GM21717 (cell line): ENCODE measurements around the gene TSSC4.

Experiments
- ATAC-seq: cut with Tn5 transposase; IDR thresholded peaks from one replicate; pipeline ENCODE4 v1.9.1; 2021; ENCODE audit warnings: mild to moderate bottlenecking, moderate library complexity; ENCODE audit not compliant: unreplicated experiment

Gene TSSC4

GRCh38 chr11:2446590-2447252 lies 46.2 kb downstream of the TSSC4 start:
- no peak for ATAC-seq

DNA sequence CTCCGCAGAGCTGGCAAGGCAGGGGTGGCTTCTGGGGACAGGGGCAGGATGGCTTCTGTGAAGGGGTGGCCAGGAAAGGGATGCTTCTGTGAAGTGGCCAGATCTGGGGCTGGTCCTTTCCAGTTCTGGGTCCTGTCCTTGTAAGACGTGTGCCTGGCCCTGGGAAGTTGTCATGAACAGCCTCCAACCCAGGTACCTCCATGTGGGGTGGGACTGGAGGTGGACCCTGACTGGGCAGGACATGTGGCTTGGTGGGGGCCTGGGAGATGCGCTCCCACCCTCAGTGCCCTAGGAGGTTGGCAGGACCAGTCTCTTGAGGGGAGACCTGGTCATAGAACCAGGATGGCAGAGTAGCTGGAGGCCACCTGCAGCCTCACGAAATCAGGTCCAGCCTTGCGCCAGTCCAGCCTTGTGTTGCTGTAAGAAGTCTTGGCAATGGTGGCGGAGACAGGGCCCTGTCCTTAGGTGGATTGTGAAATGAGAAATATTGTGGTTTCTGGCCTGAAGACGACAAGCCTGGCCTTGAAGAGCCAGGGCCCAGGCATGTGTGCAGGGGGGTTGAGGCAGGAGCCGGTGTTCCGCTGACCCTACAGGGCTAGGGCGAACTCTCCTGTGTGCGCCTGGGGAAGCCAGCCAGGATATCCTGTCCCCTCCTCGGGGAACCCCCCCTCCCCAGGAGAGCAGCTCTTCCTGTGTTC lies 46.9 kb downstream of the TSSC4 start:
- ATAC-seq = no peak

DNA sequence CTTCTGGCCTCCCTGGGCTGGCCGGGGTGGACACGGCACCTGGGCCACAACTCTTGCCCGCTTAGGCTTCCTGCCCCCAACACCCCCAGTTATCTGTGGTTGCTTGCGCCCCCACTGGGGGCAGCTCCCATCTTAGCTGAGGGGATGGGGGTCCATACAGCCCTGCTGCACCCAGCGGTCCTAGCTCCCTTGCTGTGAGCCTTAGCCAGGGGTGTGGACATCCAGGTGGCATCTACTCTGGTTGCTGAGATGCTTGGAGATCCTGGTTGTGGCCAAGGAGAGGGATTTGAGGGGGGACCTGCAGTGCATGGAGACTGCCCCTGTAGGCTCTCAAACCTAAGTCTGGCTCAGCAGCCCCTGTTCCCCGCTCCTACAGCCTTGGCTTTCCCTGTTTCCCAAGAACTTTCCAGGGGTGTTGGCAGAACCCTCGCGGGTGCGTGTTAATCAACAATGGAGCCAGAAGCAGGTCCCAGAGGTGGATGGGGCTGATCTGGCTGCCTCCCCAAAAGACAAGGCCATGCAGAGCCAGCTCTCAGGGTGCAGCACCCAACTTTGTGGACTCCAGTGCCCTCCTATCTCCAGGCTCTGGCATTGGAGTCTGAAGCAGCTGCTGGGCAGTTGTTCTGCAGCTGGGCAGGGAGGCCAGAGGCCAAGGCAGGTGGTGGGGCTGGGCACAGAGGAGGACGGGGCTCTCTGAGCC lies 47.6 kb downstream of the TSSC4 start:
- ATAC-seq = no peak

DNA sequence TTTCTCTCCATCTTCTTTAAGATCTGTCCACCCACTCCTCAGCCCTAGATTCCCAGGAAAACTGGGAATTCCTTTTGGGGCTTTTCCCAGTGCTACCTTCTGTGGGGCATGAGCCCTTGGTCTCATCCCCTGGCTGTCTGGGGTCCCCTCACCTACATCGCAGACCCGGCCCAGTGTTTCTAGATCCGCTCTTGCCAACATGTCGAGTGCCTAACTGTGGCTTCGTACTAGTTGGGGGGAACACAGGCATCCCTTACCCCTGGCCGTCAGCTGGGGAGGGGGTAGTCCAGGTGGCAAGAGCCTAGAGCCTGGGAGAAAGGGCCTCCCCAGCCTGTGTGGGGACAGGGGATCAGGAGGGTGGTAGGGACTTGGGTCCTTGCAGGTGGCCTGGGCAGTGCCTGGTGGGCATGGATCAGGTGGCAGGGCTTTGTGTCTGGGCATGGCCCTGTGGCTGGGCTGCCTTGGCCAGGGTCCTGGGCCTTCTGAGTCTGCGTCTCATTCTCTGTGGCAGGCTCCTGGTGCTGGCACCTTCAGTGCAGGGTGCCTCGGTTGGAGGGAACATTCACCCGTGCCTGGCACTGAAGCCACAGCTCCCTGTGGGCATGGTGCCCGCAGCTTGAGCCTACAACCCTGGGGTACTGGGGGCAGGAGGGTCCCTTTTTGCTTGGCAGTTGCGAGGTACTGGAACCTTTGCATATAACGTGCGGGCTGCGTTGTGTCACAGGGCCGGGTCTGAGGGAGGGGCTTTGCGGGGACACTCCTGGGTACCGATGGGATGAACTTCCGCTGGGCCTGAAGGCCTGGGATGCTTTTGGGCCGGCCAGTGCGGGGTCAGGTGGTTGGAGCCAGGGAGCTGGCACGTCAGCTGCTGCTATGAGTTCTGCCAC lies 48.4 kb downstream of the TSSC4 start:
- no peak for ATAC-seq

GRCh38 chr11:2449548-2450320 lies 49.2 kb downstream of the TSSC4 start:
- ATAC-seq = no peak

DNA sequence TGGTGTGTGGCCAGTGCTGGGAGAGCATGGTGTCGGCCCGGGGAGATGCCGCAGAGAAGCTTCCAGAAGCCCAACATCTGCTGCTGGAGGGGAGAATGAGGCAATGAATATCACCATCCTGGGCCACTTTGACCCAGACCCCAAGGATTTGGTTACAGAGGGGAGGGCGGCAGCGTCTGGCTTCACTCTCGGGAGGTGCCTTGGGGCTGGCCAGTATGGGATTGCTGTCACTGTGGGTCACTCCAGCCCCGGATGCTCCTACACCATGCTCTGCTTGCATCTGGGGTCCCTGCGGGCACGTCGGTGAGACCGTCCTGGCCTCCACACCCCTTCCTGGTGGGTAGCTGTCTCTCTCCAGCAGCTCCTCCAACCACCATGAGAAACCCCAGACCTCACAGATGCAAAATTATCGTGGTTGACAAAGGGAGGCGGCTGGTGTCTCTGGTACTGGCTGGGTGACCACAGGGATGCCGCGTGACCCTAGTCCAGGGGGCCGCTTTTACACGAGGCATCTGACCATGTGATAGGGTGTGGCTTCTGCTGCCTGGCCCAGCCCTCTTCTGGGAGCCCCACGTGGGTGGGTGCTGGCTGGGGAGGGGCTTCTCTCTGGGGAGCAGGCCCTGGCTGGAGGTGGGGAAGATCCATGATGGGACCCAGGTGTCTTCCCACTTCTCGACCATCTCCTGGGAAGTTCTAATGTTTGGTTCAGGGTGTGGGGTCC lies 49.9 kb downstream of the TSSC4 start:
- no peak for ATAC-seq

DNA sequence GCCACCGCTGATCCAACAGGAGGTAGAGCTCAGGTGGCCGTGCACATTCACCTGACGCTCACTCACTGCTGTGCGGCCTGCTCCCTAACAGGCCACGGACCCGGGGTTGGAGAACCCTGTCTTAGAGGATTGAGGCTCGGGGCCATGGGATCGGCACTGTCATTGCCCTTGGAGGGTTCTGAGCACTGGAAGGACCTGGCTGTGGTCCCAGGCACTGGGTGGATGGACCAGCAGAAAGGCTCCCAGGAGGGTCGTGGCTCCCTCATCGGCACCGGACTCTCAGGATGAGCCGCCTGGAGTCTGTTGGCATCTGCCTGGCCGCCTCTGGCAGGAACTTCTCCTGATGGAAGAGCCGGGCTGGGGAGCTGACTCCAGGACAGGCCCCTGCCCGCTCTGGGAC lies 50.8 kb downstream of the TSSC4 start:
- ATAC-seq = no peak

DNA sequence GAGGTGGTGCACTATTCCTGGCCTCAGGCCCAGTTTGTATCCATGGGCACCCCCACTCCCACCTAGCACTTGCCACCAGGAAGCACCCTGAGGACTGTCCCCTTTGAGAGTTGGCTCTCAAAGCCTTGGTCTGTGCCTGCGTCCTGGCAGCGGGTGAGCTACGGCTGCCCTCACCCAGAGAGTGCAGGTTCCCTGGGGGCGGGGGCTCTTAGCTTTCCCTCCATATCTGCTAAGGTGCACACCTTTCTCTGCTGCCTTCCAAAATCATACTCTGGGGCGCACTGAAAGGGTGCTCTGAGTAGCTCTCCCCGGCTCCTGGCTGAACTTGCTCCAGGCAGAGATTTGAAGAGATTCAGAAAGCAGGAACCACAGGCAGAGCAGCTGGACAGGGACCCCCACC lies 51.4 kb downstream of the TSSC4 start:
- no peak for ATAC-seq

DNA sequence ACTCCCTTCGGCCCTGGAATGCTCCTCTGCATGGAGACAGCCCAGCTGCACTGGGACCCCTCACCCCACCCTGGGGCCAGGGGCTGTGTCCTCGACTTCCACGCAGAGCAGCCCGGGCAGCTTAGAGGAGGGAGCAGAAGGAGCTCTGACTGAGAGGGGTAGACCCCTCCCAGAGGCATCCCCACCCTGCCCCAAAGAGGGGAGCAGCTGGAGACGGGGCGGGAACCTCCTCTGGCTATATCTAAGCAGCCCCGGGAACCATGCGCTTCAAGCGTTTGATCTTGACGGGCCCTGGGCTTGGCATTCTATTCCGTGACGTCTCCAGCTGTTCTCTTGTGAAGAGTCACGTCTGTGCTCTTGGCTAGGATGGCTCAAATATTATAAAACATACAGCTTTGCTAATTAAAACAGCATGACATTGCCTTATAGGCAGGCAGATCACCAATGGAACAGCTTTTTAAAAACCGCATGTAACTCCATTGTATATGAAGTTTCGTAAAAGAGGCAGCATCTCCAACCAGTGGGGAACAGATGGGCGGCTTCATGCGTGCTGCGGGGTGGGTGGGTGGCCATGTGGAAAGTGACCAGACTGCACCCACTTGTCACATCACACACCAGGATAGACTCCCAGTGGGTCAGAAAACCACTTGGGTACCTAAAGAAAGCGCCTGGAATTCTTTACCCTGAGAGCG lies 51.9 kb downstream of the TSSC4 start:
- ATAC-seq = no peak

DNA sequence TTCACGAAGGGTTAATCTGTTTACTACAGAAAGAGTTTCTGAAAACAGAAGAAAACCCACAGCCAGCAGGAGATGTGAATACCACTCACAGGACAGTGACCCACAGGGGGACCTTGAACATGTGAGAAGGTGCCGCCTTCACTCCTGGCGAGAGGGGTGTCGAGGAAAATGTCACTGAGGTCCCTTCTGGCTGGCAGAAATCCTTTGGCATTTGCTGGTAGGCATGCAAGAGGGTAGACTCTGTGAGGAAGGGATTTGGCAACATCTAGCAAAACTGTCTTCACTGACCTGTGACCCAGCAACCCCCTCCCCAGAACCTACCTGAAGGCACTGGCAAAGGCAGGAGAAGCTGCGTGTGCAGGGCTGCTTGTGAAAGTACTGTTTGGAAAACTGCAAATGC lies 52.9 kb downstream of the TSSC4 start:
- no peak for ATAC-seq
